Heart left ventricle (tissue), 16 donors: ENCODE results near the gene SNX3. TPM values are rescaled to one million over a fixed set of nuclear protein-coding genes. Genes with fewer than 3 reads are reported as not detected.

ENCODE experiments used
- ATAC-seq, 4 donors: fragments of 200-7000 bp; cut with Tn5 transposase; one replicate each; pipeline ENCODE4 v1.9.1; 2020 to 2022; ENCODE audit warnings: moderate library complexity in 4 of 4, mild to moderate bottlenecking in 3 of 4, moderate number of reproducible peaks in 1 of 4
- DNase-seq, 5 donors: peaks; one replicate each; pipeline ENCODE4 v3.0.0-alpha.2; 2020
- H3K27ac ChIP-seq, 12 donors: fragments of 200-600 bp; sonication (generic) in 4 of 12; one replicate each; pipeline versions ENCODE4 v1.5.0 to v1.8.0; 2016 to 2022; ENCODE audit warnings: mild to moderate bottlenecking in 2 of 12
- H3K27me3 ChIP-seq, 9 donors: fragments of 200-600 bp; sonication (generic) in 2 of 9; one replicate each; pipeline versions ENCODE4 v1.5.1 to v1.8.0; 2016 to 2022; ENCODE audit warnings: mild to moderate bottlenecking in 3 of 9
- H3K36me3 ChIP-seq, 9 donors: fragments of 200-600 bp; sonication (generic) in 2 of 9; one replicate each; pipeline versions ENCODE4 v1.5.0 to v1.8.0; 2018 to 2022; ENCODE audit warnings: mild to moderate bottlenecking in 2 of 9
- H3K4me1 ChIP-seq, 12 donors: fragments of 200-600 bp; sonication (generic) in 4 of 12; one replicate each; pipeline versions ENCODE4 v1.5.0 to v1.8.0; 2016 to 2022; ENCODE audit warnings: mild to moderate bottlenecking in 3 of 12
- H3K4me3 ChIP-seq, 12 donors: fragments of 200-600 bp; sonication (generic) in 4 of 12; one replicate each; pipeline versions ENCODE4 v1.5.0 to v1.8.0; 2017 to 2022; ENCODE audit warnings: mild to moderate bottlenecking in 9 of 12, moderate library complexity in 4 of 12
- H3K9me3 ChIP-seq, 12 donors: fragments of 200-600 bp; sonication (generic) in 4 of 12; one replicate each; pipeline versions ENCODE4 v1.5.0 to v1.8.0; 2016 to 2022; ENCODE audit warnings: mild to moderate bottlenecking in 1 of 12
- POLR2A ChIP-seq, 2 donors: fragments of 450-650 bp; IDR thresholded peaks; one replicate each; pipeline ENCODE4 v1.6.1; 2017; ENCODE audit warnings: antibody characterized with exemption in 2 of 2, mild to moderate bottlenecking in 2 of 2, moderate library complexity in 2 of 2
- WGBS, 4 donors: extraction: QIAGEN DNeasy Blood & Tissue Kit in 2 of 4; methylation state at CpG; one replicate each; pipeline versions ENCODE4 v1.1.5 to v1.1.7; 2013 to 2018; 5-methylcytosine and 5-hydroxymethylcytosine counted together
- intact Hi-C, 10 donors: fragments of 100-400 bp; cut with DNase I; formaldehyde crosslinking; loops; one replicate each; pipeline versions ENCODE4 v1.11.1 to v1.14.2; 2022
- polyA plus RNA-seq, 2 donors: library from polyadenylated mRNA; stranded (reverse); fragments of 200-250 nt; gene quantifications; one replicate each; pipeline ENCODE4 v1.2.3, GENCODE V29; 2013
- total RNA-seq, 9 donors: library from RNA; depleted of rRNA in 2 of 9; stranded (reverse); fragments of >200 nt in 2 of 9; fragmentation: NEBNext Ultra II Directional in 3 of 9; extraction: Animal tissue kit (Norgen Biotek cat#: 25700) in 3 of 9; gene quantifications; one replicate each; pipeline versions ENCODE4 v1.1.0 to v1.2.4, GENCODE V29; 2016 to 2023
- TF ChIP-seq, protein P1 (sequence below), 12 donors: fragments of 200-600 bp; sonication (generic) in 4 of 12; IDR thresholded peaks; one replicate each; pipeline versions ENCODE4 v1.5.0 to v1.8.0; 2018 to 2022; ENCODE audit warnings: antibody characterized with exemption in 12 of 12, mild to moderate bottlenecking in 5 of 12
- donor health status: ischemic (EF 13 %, LVEDD 7.1; RV severe dilation, severe dysfunction).
- donor health status: healthy with polysubstance abuse.
- donor health status: DM: no; HTN: yes; CAD: no.
- donor health status: DM: no; HTN: no; CAD: no.
- donor health status: ischemic (EF 25% LVEDD 6.9; RV normal size, moderate dysfunction).
- donor health status: ischemic (EF 25% LVEDD 5.7; RV mildly dilated, moderate dysfunction).
- donor health status: healthy.
- donor health status: DM: yes; HTN: yes; CAD: no.
- donor health status: ischemic (EF 35%, LVEDD 5.7; RV mildly dilated, moderate dysfunction).
- donor health status: nonischemic (EF 11% LVEDD 7.7; RV severe dilation, severe dysfunction).
- donor health status: DM: yes; HTN: yes; CAD: no.
- donor health status: PGD.
- donor health status: ischemic (EF 29% LVEDD 5.4; RV normal size, mild dysfunction).
- donor health status: nonischemic (EF 23%, LVEDD 6.1; RV moderate dilation, normal function).

Gene SNX3
- total and polyA plus RNA-seq, 11 donors: 180 to 259 (median 229) TPM

DNA sequence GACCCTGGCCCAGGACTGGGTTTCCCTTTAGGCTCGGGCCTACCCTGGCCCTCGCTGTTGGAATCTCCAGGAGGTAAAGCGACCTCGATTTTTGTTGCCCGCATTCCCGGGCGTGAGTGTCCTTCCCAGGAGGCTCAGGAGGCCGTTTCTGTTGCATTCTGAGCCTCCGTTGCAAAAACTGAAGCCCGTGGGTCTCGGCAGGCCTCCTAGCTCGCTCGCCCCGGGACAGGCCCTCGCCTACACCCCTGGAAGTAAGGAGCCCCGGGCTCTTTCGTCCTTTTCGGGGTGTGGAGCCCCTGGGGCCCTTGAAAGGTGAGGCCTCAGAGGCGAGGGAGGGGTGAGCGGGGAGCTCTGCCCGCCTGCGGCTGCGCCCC, 92.8 kb downstream of the SNX3 start:
- ATAC-seq (peak in 1 of 4 donors; percentile 23), DNase-seq (no peak)
- Histone ChIP-seq H3K9me3 (no peaks in the 10 kb centered on the region), H3K4me3 (peak overlapping the region; percentile 4 to 40 (median 27)), H3K4me1 (peaks cover 2 to 68% (median 47%) of the 10 kb centered on the region in 12 donors), H3K36me3 (no peaks in the 10 kb centered on the region), H3K27me3 (peaks cover 74 to 100% (median 100%) of the 10 kb centered on the region in 9 donors), H3K27ac (no peak overlapping the region)
- intact Hi-C loops: no loop called here
- WGBS, 4 donors: 20 to 29% (median 23%) methylated on average over 11 to 23 of the region's 23 CpGs
- no peak for TF ChIP-seq POLR2A (IDR thresholded peaks at IDR 0.05)
- TF ChIP-seq, protein P1, sequence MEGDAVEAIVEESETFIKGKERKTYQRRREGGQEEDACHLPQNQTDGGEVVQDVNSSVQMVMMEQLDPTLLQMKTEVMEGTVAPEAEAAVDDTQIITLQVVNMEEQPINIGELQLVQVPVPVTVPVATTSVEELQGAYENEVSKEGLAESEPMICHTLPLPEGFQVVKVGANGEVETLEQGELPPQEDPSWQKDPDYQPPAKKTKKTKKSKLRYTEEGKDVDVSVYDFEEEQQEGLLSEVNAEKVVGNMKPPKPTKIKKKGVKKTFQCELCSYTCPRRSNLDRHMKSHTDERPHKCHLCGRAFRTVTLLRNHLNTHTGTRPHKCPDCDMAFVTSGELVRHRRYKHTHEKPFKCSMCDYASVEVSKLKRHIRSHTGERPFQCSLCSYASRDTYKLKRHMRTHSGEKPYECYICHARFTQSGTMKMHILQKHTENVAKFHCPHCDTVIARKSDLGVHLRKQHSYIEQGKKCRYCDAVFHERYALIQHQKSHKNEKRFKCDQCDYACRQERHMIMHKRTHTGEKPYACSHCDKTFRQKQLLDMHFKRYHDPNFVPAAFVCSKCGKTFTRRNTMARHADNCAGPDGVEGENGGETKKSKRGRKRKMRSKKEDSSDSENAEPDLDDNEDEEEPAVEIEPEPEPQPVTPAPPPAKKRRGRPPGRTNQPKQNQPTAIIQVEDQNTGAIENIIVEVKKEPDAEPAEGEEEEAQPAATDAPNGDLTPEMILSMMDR (IDR thresholded peaks at IDR 0.05): no peak

DNA sequence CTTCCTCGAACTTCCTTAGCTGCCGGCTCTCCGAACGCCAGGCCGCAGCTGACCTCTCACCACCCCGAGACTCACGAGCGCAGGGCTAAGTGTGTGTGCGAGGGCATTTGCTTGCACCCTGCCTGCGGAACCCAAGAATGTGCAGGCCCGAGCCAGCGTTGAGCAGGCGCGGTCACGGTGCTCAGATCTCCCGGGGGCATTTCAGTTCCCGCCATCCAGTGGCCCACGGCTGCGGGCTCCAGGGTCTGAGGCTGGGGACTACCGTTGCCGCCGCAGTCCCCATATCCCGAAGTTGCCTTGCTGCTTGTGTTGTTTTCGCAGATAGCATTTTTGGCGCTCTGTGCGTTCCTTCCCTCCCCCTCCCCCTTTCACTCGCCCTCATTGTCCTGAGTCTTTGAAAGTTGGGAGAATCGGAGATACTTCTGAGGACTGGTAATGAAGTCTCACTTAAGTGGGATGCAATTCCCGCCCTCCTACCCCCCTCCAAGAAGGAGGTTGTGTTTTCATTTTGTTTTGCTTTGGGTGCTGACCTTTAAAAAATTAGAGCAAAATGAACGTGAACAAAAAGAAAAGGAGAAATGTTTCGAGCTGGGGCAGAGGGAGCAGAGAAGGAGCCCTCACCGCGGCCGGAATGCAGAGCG, 93.3 kb downstream of the SNX3 start:
- intact Hi-C loops: no loop called here
- H3K9me3 ChIP-seq: no peaks in the 10 kb centered on the region
- peaks cover 79 to 100% (median 100%) of the 10 kb centered on the region in 9 donors for H3K27me3 ChIP-seq
- H3K36me3 ChIP-seq: no peaks in the 10 kb centered on the region
- H3K4me1 ChIP-seq: peaks cover 2 to 68% (median 47%) of the 10 kb centered on the region in 12 donors
- ATAC-seq (peak in 1 of 4 donors; percentile 17), DNase-seq (no peak)
- H3K27ac ChIP-seq: no peak overlapping the region
- no peak for TF ChIP-seq POLR2A (IDR thresholded peaks at IDR 0.05)
- TF ChIP-seq, protein P1 (IDR thresholded peaks at IDR 0.05): no peak
- H3K4me3 ChIP-seq: peak overlapping the region in 6 of 12 donors; percentile 13 to 40 (median 32)
- whole genome bisulfite sequencing, 4 donors: 23 to 36% (median 29%) methylated on average over 24 to 35 of the region's 35 CpGs

DNA sequence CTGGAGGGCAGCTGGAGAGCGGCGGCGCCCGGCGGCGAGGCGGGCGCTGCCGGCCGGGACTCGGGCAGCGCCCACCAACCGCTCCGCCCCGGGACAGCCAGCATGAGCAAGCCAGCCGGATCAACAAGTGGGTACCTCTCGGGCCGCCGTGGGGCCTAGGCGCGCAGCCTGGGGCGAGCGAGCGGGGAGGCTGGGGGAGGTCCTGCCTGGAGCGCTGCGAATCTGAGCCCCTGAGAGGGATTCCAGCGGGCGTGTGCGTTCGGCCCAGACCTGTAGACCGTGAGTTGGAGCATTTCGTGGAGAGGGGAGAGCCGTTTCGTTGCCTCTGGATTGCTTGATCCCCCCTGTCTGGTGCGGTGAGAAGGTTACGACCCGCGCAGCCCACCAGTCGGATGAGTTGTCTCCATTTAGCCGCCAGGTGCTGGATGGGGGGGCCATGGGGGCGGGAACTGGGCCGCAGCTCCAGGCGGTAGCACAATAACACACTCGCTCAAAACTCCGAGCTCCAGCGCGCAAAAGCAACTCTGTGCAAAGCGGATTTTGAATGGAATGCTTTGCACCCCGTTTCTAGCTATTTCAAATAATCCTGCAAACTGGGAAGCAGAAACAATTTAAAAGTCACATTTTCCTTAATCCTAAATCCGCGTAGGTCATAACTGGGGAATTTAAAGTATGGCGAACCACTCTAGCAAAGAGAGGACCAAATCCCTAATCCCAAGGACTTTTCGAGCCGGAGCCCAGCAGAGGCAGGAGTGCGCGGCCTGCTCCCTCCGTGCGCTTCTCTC, 94.0 kb downstream of the SNX3 start:
- ATAC-seq (no peak), DNase-seq (no peak)
- intact Hi-C loops: no loop called here
- H3K36me3 ChIP-seq: no peaks in the 10 kb centered on the region
- no peaks in the 10 kb centered on the region for H3K9me3 ChIP-seq
- H3K27me3 ChIP-seq: peaks cover 85 to 100% (median 100%) of the 10 kb centered on the region in 9 donors
- H3K27ac ChIP-seq: no peak overlapping the region
- H3K4me1 ChIP-seq: peaks cover 2 to 68% (median 47%) of the 10 kb centered on the region in 12 donors
- TF ChIP-seq, protein P1 (IDR thresholded peaks at IDR 0.05): no peak
- TF ChIP-seq POLR2A (IDR thresholded peaks at IDR 0.05): no peak
- 6 to 21% (median 12%) methylated on average over 18 to 58 of the region's 58 CpGs for WGBS, 4 donors
- peak overlapping the region in 1 of 12 donors; percentile 21 for H3K4me3 ChIP-seq
